A549 (cell line): Measurements from ENCODE around the gene PROC. TPM values are rescaled to one million over a fixed set of nuclear protein-coding genes. Genes with fewer than 3 reads are reported as not detected.

ENCODE experiments used
- ATAC-seq, 2 experiments: fragments of 200-7000 bp in 1 of 2; fragments of >200 bp in 1 of 2; cut with Nextera tagmentation in 1 of 2; cut with Tn5 transposase in 1 of 2; 3 replicates each; pipeline versions ENCODE4 v1.8.0 to v1.9.1; 2018 to 2020; ENCODE audit warnings: mild to moderate bottlenecking in 1 of 2, moderate library complexity in 1 of 2
- CTCF ChIA-PET: fragments of 300-600 bp; sonication (Branson Sonifier 250); formaldehyde crosslinking; extraction: SDS; loops from one replicate; lab custom pipeline; 2021; ENCODE audit warnings: antibody characterized with exemption, inconsistent platforms; lab: Yijun Ruan, JAX
- POLR2A ChIA-PET: fragments of 350-600 bp; formaldehyde crosslinking; extraction: SDS; loops from one replicate; lab custom pipeline; 2021; ENCODE audit warnings: antibody characterized with exemption, inconsistent platforms; lab: Yijun Ruan, JAX
- DNase-seq, 2 experiments: peaks; one replicate each; pipeline versions ENCODE4 v3.0.0 to v3.0.0-alpha.2; 2011 to 2016; ENCODE audit warnings: low read depth in 1 of 2, low spot score in 1 of 2
- FAIRE-seq: peaks from 2 replicates; lab custom pipeline; 2011; peaks lifted over from hg19 to GRCh38; lab: Jason Lieb, UNC
- H3K27ac ChIP-seq, 2 experiments: fragments of >200 bp; sonication (Bioruptor Twin); formaldehyde crosslinking; 3 replicates each; pipeline ENCODE4 v1.5.1; 2016 to 2017
- H3K4me1 ChIP-seq: fragments of >200 bp; sonication (Bioruptor Twin); formaldehyde crosslinking; 3 replicates; pipeline ENCODE4 v1.6.1; 2016
- H3K4me2 ChIP-seq: fragments of >200 bp; sonication (Bioruptor Twin); formaldehyde crosslinking; 3 replicates; pipeline ENCODE4 v1.6.1; 2016
- H3K4me3 ChIP-seq: fragments of >200 bp; sonication (Bioruptor Twin); formaldehyde crosslinking; 3 replicates; pipeline ENCODE4 v1.5.1; 2016
- H3K9me3 ChIP-seq: fragments of >200 bp; sonication (Bioruptor Twin); formaldehyde crosslinking; 3 replicates; pipeline ENCODE4 v1.6.1; 2016
- ATOH8 ChIP-seq: fragments of 250-450 bp; sonication (Bioruptor Pico); IDR thresholded peaks from 2 replicates; pipeline ENCODE4 v1.5.0; 2020; ENCODE audit warnings: low read depth, mild to moderate bottlenecking, moderate library complexity
- CTCF ChIP-seq: fragments of >200 bp; sonication (Bioruptor Twin); formaldehyde crosslinking; IDR thresholded peaks from 3 replicates; pipeline ENCODE4 v1.5.1; 2016
- HMGXB4 ChIP-seq: fragments of 250-450 bp; sonication (Bioruptor Pico); IDR thresholded peaks from 2 replicates; pipeline ENCODE4 v1.5.0; 2021; ENCODE audit warnings: mild to moderate bottlenecking, moderate library complexity, borderline replicate concordance
- JUN ChIP-seq, 2 experiments: fragments of >200 bp; sonication (Bioruptor Twin); formaldehyde crosslinking; IDR thresholded peaks; 2 replicates in 1 of 2; 3 replicates in 1 of 2; pipeline ENCODE4 v1.6.1; 2016 to 2017
- MAFK ChIP-seq: fragments of 450-650 bp; IDR thresholded peaks from 2 replicates; pipeline ENCODE4 v1.6.1; 2014; ENCODE audit not compliant: partially characterized antibody
- MAX ChIP-seq: IDR thresholded peaks from 2 replicates; pipeline ENCODE4 v1.6.1; 2012
- MAZ ChIP-seq: fragments of 150-350 bp; IDR thresholded peaks from 2 replicates; pipeline ENCODE4 v1.6.1; 2014; ENCODE audit warnings: antibody characterized with exemption, low read depth, low read length, borderline replicate concordance
- POLR2A ChIP-seq: IDR thresholded peaks from 2 replicates; pipeline ENCODE4 v1.6.1; 2012; ENCODE audit warnings: mild to moderate bottlenecking, low read length
- RAD21 ChIP-seq, 2 experiments: fragments of >200 bp in 1 of 2; sonication (Bioruptor Twin) in 1 of 2; formaldehyde crosslinking in 1 of 2; IDR thresholded peaks in 1 of 2; conservative IDR thresholded peaks in 1 of 2; 2 replicates in 1 of 2; 3 replicates in 1 of 2; pipeline ENCODE4 v1.6.1; 2012 to 2018; ENCODE audit warnings: inconsistent platforms in 1 of 2
- ZC3H11A ChIP-seq: fragments of 450-650 bp; IDR thresholded peaks from 2 replicates; pipeline ENCODE4 v1.6.1; 2014; ENCODE audit warnings: antibody characterized with exemption, mild to moderate bottlenecking
- WGBS: methylation state at CpG from one replicate; pipeline ENCODE4 v1.1.6; 2017; ENCODE audit errors: missing lambda C conversion rate; 5-methylcytosine and 5-hydroxymethylcytosine counted together
- polyA plus RNA-seq, 4 experiments: library from polyadenylated mRNA; depleted of rRNA in 3 of 4; stranded (reverse); fragments of >200 nt; fragmentation: RNase III in 1 of 4; extraction: RNeasy Plus Mini Kit Qiagen cat#74134 plus additional on column Dnase treatment in 1 of 4; gene quantifications; 2 replicates in 3 of 4; 3 replicates in 1 of 4; pipeline ENCODE4 v1.2.3, GENCODE V29; 2011 to 2017
- TF ChIP-seq, protein P1 (sequence below): IDR thresholded peaks from 2 replicates; pipeline ENCODE4 v1.6.1; 2012; ENCODE audit warnings: low read depth, borderline replicate concordance
- TF ChIP-seq, protein P2 (sequence below): IDR thresholded peaks from 2 replicates; pipeline ENCODE4 v1.6.1; 2012
- TF ChIP-seq, protein P3 (sequence below): fragments of 450-650 bp; IDR thresholded peaks from 2 replicates; pipeline ENCODE4 v1.6.1; 2014; ENCODE audit warnings: antibody characterized with exemption
- TF ChIP-seq, protein P4 (sequence below): fragments of 200-600 bp; sonication (generic); IDR thresholded peaks from 2 replicates; pipeline ENCODE4 v1.6.1; 2016; ENCODE audit warnings: antibody characterized with exemption, mild to moderate bottlenecking, moderate library complexity

PROC gene
- polyA plus RNA-seq, 2 of the 4 experiments (the other 2 are of a cell fraction), result 2.0 to 7.9 TPM

GRCh38 chr2:127407661-127408003 lies 10.6 kb upstream of the PROC start:
- no peak for DNase-seq
- no peak for FAIRE-seq
- 0% methylated on average over 1 of the region's 6 CpGs for WGBS
- peaks cover 66% of the 10 kb centered on the region for H3K4me1 ChIP-seq
- TF ChIP-seq JUN (IDR thresholded peaks at IDR 0.05), result no peak
- TF ChIP-seq HMGXB4 (CRISPR knock-in tag), result no peak
- TF ChIP-seq CTCF, result no peak
- TF ChIP-seq, protein P1, sequence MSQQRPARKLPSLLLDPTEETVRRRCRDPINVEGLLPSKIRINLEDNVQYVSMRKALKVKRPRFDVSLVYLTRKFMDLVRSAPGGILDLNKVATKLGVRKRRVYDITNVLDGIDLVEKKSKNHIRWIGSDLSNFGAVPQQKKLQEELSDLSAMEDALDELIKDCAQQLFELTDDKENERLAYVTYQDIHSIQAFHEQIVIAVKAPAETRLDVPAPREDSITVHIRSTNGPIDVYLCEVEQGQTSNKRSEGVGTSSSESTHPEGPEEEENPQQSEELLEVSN, result peak; percentile 93
- no peak for TF ChIP-seq RAD21 (conservative IDR thresholded peaks at IDR 0.05 in 1 of 2, IDR thresholded peaks at IDR 0.05 in 1 of 2)
- TF ChIP-seq MAX, result peak; percentile 95
- no peak for TF ChIP-seq ZC3H11A
- TF ChIP-seq, protein P2, sequence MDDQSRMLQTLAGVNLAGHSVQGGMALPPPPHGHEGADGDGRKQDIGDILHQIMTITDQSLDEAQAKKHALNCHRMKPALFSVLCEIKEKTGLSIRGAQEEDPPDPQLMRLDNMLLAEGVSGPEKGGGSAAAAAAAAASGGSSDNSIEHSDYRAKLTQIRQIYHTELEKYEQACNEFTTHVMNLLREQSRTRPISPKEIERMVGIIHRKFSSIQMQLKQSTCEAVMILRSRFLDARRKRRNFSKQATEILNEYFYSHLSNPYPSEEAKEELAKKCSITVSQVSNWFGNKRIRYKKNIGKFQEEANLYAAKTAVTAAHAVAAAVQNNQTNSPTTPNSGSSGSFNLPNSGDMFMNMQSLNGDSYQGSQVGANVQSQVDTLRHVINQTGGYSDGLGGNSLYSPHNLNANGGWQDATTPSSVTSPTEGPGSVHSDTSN, result no peak
- TF ChIP-seq ATOH8 (CRISPR knock-in tag), result peak; percentile 70; the same call in 1 of the 2 replicates
- no peak for TF ChIP-seq POLR2A
- no peak for TF ChIP-seq MAFK
- TF ChIP-seq, protein P3, sequence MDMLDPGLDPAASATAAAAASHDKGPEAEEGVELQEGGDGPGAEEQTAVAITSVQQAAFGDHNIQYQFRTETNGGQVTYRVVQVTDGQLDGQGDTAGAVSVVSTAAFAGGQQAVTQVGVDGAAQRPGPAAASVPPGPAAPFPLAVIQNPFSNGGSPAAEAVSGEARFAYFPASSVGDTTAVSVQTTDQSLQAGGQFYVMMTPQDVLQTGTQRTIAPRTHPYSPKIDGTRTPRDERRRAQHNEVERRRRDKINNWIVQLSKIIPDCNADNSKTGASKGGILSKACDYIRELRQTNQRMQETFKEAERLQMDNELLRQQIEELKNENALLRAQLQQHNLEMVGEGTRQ, result no peak
- TF ChIP-seq, protein P4, sequence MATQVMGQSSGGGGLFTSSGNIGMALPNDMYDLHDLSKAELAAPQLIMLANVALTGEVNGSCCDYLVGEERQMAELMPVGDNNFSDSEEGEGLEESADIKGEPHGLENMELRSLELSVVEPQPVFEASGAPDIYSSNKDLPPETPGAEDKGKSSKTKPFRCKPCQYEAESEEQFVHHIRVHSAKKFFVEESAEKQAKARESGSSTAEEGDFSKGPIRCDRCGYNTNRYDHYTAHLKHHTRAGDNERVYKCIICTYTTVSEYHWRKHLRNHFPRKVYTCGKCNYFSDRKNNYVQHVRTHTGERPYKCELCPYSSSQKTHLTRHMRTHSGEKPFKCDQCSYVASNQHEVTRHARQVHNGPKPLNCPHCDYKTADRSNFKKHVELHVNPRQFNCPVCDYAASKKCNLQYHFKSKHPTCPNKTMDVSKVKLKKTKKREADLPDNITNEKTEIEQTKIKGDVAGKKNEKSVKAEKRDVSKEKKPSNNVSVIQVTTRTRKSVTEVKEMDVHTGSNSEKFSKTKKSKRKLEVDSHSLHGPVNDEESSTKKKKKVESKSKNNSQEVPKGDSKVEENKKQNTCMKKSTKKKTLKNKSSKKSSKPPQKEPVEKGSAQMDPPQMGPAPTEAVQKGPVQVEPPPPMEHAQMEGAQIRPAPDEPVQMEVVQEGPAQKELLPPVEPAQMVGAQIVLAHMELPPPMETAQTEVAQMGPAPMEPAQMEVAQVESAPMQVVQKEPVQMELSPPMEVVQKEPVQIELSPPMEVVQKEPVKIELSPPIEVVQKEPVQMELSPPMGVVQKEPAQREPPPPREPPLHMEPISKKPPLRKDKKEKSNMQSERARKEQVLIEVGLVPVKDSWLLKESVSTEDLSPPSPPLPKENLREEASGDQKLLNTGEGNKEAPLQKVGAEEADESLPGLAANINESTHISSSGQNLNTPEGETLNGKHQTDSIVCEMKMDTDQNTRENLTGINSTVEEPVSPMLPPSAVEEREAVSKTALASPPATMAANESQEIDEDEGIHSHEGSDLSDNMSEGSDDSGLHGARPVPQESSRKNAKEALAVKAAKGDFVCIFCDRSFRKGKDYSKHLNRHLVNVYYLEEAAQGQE, result no peak
- TF ChIP-seq MAZ, result no peak
- TF ChIP-seq, all 56 proteins: peak for 3
- Histone ChIP-seq H3K27ac (peak overlapping the region; percentile 97), H3K4me2 (peak overlapping the region; percentile 76), H3K4me3 (no peak overlapping the region), H3K9me3 (0 out of 3 replicates have a peak, but pooled peaks cover 4% of the 10 kb centered on the region)
- peak; percentile 57 to 73 for ATAC-seq
- ChIA-PET POLR2A (interaction anchor here (1.2 kb wide), 1 partner anchor 9 kb away, joined by 8 read pairs; no protein-coding TSS in a partner anchor), CTCF (interaction anchor here (1.1 to 2.7 kb wide), 6 partner anchors 8 to 82 kb away, joined by 3 to 10 read pairs (median 4); no protein-coding TSS in a partner anchor)
